IMR-90 (cell line): ENCODE results near the gene FAM83F.

Experiments used
- CEBPB ChIP-seq: IDR thresholded peaks from 2 replicates; pipeline ENCODE4 v1.6.1; 2012; ENCODE audit warnings: low read depth, low read length, improper control_type of control experiment
- RAD21 ChIP-seq: IDR thresholded peaks from 2 replicates; pipeline ENCODE4 v1.6.1; 2012; ENCODE audit warnings: low read length, improper control_type of control experiment
- SMC3 ChIP-seq: fragments of 150-350 bp; IDR thresholded peaks from 2 replicates; pipeline ENCODE4 v1.6.1; 2016; ENCODE audit warnings: low read depth, mild to moderate bottlenecking, antibody characterized with exemption, low read length, moderate library complexity
- TF ChIP-seq, protein P1 (sequence below): conservative IDR thresholded peaks from 2 replicates; pipeline ENCODE4 v1.5.1; 2012; ENCODE audit warnings: mild to moderate bottlenecking, low read depth, low read length, improper control_type of control experiment

DNA sequence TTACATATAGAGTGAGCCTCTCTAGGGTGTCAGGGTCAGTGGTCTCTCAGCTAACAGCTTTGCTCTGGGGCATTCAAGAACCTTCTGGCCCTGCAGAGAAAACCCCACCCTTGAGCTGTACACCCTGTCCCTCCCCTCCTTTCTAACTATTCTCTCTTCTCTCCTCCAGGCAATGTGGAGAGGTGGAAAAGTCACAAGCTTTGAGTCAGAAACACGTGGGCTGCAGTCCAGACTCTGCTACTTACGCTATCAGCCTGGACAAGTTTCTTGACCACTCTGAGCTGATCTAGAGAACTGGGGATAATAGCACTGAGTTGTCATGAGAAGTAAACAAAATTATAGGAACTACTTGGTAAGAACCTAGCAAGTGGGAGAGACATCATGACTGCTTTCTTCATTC, 10.7 kb upstream of the FAM83F start:
- TF ChIP-seq, protein P1, sequence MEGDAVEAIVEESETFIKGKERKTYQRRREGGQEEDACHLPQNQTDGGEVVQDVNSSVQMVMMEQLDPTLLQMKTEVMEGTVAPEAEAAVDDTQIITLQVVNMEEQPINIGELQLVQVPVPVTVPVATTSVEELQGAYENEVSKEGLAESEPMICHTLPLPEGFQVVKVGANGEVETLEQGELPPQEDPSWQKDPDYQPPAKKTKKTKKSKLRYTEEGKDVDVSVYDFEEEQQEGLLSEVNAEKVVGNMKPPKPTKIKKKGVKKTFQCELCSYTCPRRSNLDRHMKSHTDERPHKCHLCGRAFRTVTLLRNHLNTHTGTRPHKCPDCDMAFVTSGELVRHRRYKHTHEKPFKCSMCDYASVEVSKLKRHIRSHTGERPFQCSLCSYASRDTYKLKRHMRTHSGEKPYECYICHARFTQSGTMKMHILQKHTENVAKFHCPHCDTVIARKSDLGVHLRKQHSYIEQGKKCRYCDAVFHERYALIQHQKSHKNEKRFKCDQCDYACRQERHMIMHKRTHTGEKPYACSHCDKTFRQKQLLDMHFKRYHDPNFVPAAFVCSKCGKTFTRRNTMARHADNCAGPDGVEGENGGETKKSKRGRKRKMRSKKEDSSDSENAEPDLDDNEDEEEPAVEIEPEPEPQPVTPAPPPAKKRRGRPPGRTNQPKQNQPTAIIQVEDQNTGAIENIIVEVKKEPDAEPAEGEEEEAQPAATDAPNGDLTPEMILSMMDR, result no peak
- no peak for TF ChIP-seq RAD21
- TF ChIP-seq SMC3, result no peak
- TF ChIP-seq CEBPB, result no peak
